PFSK-1 (cell line): ENCODE data around the gene EXOC6B.

Experiments
- FOXP2 ChIP-seq: optimal IDR thresholded peaks from 2 replicates; pipeline ENCODE3; 2011; ENCODE audit warnings: borderline replicate concordance, control low read depth, inconsistent platforms; ENCODE audit not compliant: insufficient read depth; ENCODE audit errors: extremely low read length, extremely low read depth
- POLR2AphosphoS5 ChIP-seq: IDR thresholded peaks from 2 replicates; pipeline ENCODE4 v1.6.1; 2012; ENCODE audit warnings: low read depth, mild to moderate bottlenecking, control low read depth, low read length, moderate library complexity
- REST ChIP-seq, 2 experiments: IDR thresholded peaks; 2 replicates each; pipeline versions ENCODE4 v1.6.1 to v1.8.0; 2011 to 2012; ENCODE audit warnings: low read depth in 2 of 2, low read length in 2 of 2, control low read depth in 1 of 2, inconsistent platforms in 1 of 2, mild to moderate bottlenecking in 1 of 2, moderate library complexity in 1 of 2; ENCODE audit not compliant: insufficient read depth in 1 of 2
- SIN3A ChIP-seq: IDR thresholded peaks from 2 replicates; pipeline ENCODE4 v1.6.1; 2012; ENCODE audit warnings: mild to moderate bottlenecking, low read length, moderate library complexity, borderline replicate concordance; ENCODE audit not compliant: insufficient read depth
- TAF1 ChIP-seq: IDR thresholded peaks from 2 replicates; pipeline ENCODE4 v1.6.1; 2012; ENCODE audit warnings: low read length, control low read depth, borderline replicate concordance; ENCODE audit not compliant: insufficient read depth

EXOC6B gene

GRCh38 chr2:72278046-72278445 is 547.8 kb downstream of the EXOC6B start:
- TF ChIP-seq FOXP2: no peak
- no peak for TF ChIP-seq POLR2AphosphoS5
- no peak for TF ChIP-seq REST (IDR thresholded peaks at IDR 0.05; ENCODE audit: insufficient read depth in 1 of 2, low read depth in 2 of 2, low read length in 2 of 2)
- TF ChIP-seq TAF1: no peak
- no peak for TF ChIP-seq SIN3A

GRCh38 chr2:72276876-72277275 is 549.0 kb downstream of the EXOC6B start:
- TF ChIP-seq SIN3A (no peak), FOXP2 (no peak), REST (IDR thresholded peaks at IDR 0.05; ENCODE audit: insufficient read depth in 1 of 2, low read depth in 2 of 2, low read length in 2 of 2) (no peak), TAF1 (no peak)

- TF ChIP-seq FOXP2 (no peak), SIN3A (no peak), TAF1 (no peak), REST (IDR thresholded peaks at IDR 0.05; ENCODE audit: insufficient read depth in 1 of 2, low read depth in 2 of 2, low read length in 2 of 2) (no peak), POLR2AphosphoS5 (no peak)
These were observed 549.5 kb downstream of the EXOC6B start for GRCh38 chr2:72276356-72276755.

GRCh38 chr2:72275084-72275483 is 550.7 kb downstream of the EXOC6B start:
- TF ChIP-seq REST (IDR thresholded peaks at IDR 0.05; ENCODE audit: insufficient read depth in 1 of 2, low read depth in 2 of 2, low read length in 2 of 2) (no peak), POLR2AphosphoS5 (no peak), FOXP2 (no peak), SIN3A (no peak), TAF1 (no peak)

GRCh38 chr2:72274380-72274797 is 551.4 kb downstream of the EXOC6B start:
- TF ChIP-seq FOXP2 (no peak), REST (IDR thresholded peaks at IDR 0.05; ENCODE audit: insufficient read depth in 1 of 2, low read depth in 2 of 2, low read length in 2 of 2) (no peak), TAF1 (no peak), SIN3A (no peak), POLR2AphosphoS5 (no peak)
